K562 (cell line): Measurements from ENCODE around the gene SCN4B.

Experiments used
- TAF1 ChIP-seq: IDR thresholded peaks from 2 replicates; pipeline ENCODE4 v1.6.1; 2011; ENCODE audit warnings: mild to moderate bottlenecking, low read length, moderate library complexity; ENCODE audit not compliant: insufficient read depth, control insufficient read depth, severe bottlenecking; ENCODE audit errors: extremely low read depth
- TAF7 ChIP-seq: fragments of 450-650 bp; IDR thresholded peaks from 2 replicates; pipeline ENCODE4 v1.6.1; 2016; ENCODE audit warnings: missing genetic modification characterization, missing compliant biosample characterization
- ZNF146 ChIP-seq: IDR thresholded peaks from one replicate; pipeline ENCODE4 v1.6.1; 2018; ENCODE audit warnings: missing compliant biosample characterization; ENCODE audit not compliant: unreplicated experiment

GRCh38 chr11:118084247-118084646, 68.4 kb downstream of the SCN4B start:
- TF ChIP-seq TAF7 (tag), result no peak
- no peak for TF ChIP-seq TAF1
- no peak for TF ChIP-seq ZNF146 (CRISPR knock-in tag)
